GM18526 (cell line): ENCODE measurements around the gene EYS.

Source experiments
- POLR2A ChIP-seq: IDR thresholded peaks from 3 replicates; pipeline ENCODE4 v1.6.1; 2011; ENCODE audit not compliant: insufficient read length; ENCODE audit errors: extremely low read depth

The EYS gene

GRCh38 chr6:65649392-65649791, 57.6 kb downstream of the EYS start:
- TF ChIP-seq POLR2A = no peak

- no peak for TF ChIP-seq POLR2A
Observed at GRCh38 chr6:65646544-65646943, 60.5 kb downstream of the EYS start.

DNA sequence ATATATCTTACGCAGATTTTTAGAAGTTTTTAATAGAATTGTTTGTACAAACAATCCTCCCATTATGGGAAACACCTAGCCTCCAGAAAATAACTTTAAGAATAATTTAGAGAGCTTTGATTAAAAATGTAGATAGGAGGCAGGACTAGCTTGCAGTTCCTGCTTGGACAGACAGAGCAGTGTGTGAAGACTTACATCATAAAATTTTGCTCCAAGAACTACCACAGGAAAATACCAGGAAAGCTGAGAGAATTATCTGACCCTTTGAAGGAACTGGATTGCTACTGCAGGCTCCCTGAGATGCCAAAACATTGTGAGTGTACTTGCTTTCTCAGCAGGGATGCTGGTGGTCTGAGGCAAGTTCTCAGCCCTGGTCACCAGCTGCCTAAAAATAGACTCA, 64.2 kb downstream of the EYS start:
- no peak for TF ChIP-seq POLR2A

DNA sequence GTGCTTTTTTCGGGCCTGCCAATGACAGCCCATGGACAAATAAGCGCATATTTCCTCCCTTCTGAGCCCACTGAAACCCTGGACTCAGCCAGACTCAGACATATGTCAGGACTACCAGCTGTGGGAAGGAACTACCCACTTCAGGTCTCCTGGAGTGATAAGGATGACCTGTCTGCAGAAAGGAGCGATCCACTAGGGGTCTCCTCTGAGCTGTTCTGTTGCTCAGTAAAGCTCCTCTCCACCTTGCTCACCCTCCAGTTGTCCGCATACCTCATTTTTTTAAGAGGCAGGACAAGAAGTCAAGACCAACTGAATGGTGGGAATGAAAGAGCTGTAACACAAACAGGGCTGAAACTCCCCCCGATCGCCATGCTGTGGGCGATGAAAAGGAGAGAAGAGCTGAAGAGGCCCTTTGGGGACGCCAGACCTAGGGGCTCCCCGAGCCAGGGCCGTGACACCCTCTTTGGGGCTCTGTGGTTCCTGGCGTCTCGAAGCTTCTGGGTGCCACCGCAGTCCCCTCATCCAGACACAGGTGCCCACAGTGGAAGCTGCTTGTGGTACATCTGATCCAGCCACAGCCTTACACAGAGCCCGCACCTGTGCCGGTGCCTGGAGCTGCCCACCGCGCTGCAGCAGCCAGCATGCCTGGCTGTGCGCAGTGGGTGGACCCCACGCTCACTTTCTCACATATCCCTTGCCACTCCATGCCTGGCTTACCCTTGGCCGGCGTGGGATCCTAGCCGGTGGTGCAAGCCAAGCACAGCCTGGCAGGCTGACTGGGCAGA, 68.8 kb downstream of the EYS start:
- TF ChIP-seq POLR2A = no peak

GRCh38 chr6:65637289-65638046, 69.6 kb downstream of the EYS start:
- TF ChIP-seq POLR2A = no peak

DNA sequence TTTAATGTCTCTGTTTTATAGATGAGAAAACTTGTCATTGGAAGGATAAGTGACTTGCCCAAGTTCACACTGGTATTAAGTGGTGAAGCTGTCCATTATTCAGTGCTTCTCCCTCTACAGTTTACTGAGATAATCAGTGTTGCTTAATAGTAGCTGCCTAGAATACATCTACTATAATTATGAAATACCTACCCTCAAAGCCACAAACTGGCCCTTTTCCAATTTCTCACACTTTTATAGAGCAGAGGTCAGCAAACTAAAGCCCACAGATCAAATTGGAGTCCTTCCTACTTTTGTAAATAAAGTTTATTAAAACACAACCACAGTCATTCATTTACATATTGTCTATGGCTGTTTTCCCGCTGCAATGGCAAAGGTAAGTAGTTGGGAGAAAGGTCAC, 73.5 kb downstream of the EYS start:
- no peak for TF ChIP-seq POLR2A

DNA sequence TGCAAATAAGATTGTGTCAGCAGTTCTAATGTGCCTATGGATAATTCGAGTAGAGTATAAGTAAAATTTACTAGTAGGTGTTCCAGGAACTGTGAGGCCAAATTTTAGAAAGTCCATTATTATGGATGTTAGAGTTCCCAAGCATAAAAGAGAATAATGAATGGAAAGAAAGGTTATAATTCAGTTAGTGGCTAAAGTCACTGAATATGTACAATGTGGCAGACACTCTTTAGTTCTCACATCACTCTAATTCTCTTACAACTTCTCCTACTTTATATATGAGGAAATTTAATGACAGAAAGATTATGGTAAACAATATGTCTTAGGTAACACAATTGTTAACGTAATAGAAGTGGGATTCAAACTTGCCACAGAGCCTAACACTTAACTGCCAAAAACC, 75.3 kb downstream of the EYS start:
- no peak for TF ChIP-seq POLR2A

GRCh38 chr6:65627015-65627414, 80.0 kb downstream of the EYS start:
- no peak for TF ChIP-seq POLR2A

GRCh38 chr6:65623566-65623965, 83.5 kb downstream of the EYS start:
- no peak for TF ChIP-seq POLR2A

DNA sequence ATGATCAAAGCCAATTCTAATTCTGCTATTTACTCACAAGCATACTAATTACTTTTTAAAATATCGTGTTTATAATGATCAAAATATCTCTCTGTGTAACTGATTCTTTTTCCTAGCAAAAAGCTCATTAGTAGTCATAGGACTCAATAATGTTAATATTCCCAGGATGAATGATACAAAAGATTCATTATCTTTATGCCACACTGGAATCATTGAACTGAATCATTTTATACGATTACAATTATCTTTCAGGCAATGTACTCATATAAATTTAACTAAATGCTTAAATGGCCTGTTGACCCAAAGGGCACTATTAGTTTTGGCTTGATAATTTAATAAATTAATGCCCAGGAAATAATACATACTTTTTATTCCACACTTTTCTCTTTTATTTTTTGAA, 96.3 kb downstream of the EYS start:
- TF ChIP-seq POLR2A = no peak

GRCh38 chr6:65595540-65595939, 111.5 kb downstream of the EYS start:
- TF ChIP-seq POLR2A = no peak

GRCh38 chr6:65570340-65570739, 136.7 kb downstream of the EYS start:
- no peak for TF ChIP-seq POLR2A

DNA sequence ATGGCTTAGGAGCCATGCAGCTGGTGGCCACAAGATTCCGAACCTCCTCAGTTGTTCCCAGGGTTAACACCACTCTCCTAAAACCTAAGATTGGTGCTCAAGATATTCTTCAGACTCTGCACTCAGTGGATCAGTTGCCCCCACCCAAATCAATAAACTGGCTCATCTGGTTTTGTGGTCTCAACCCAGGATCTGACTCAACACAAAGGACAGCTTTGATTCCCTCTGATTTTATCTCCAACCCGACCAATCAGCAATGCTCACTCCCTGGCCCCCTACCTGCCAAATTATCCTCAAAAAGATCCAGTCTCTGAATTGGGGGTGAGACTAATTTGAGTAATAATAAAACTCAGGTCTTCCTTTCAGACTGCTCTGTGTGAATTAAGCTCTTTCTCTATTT, 137.5 kb downstream of the EYS start:
- TF ChIP-seq POLR2A = no peak

GRCh38 chr6:65566117-65566516, 140.9 kb downstream of the EYS start:
- TF ChIP-seq POLR2A = no peak

DNA sequence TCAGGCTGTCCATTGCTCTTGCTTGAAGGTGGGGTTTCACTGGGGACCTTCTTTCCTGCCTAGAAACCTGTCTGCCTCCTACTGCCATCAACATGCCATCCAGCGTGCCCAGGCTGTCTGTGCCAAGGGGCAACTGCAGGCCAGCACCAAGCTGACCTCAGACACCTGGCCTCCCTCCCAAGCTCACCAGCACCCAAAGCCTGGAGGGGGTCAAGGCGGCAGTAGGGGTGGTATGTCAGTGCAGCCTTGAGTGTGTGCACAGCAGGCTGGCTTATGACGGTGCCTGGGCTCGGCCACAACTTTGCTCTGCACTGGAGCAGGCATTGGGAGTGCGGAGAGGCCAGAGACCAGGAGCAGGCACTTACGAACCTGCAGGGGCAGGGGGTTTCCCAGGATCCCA, 149.0 kb downstream of the EYS start:
- TF ChIP-seq POLR2A = no peak

DNA sequence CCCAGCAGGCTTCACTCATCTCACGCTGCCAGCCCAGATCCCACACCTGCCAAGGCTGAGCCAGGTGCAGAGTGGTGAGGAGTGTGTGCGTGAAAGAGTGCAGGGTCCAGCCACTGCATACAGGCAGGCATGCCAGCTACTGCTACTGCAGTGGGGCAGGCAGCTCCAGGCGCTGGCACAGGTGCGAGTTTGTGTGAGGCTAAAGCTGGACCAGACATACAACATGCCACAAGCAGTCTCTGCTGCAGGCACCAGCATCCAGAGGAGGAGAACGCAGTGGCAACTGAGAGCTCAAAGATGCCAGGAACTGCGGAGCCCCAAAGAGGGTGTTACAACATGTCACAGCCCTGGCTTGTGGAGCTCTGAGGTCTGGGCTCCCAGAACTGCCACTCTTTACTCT, 149.8 kb downstream of the EYS start:
- TF ChIP-seq POLR2A = no peak

DNA sequence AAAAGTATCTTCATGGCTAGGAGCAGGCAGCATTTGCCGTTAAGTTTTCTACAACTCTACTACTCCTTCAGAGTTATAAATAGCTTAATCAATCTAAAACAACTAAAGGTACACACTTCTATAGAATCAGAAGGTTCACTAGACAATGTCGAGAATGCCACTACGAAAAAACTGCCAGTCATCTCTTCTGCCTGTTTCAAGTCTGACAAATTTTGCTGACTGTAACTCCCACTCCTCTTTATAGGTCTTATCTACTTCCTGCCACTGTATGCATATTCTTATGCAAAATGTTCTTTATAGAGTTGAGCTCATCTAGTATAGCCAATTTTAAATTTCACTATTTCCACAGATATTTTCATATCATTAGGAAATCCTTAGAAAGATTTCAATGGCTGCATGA, 160.1 kb downstream of the EYS start:
- TF ChIP-seq POLR2A = no peak

GRCh38 chr6:65545920-65546319, 161.1 kb downstream of the EYS start:
- TF ChIP-seq POLR2A = no peak
